C4-2B (cell line): ENCODE results near the gene MMP17.

Experiments used
- H3K27ac ChIP-seq: fragments of 450-650 bp; 2 replicates; pipeline ENCODE4 v1.5.1; 2017
- CTCF ChIP-seq: fragments of 450-650 bp; conservative IDR thresholded peaks from 2 replicates; pipeline ENCODE4 v1.5.1; 2017; ENCODE audit warnings: mild to moderate bottlenecking
- ZFX ChIP-seq: fragments of 450-650 bp; IDR thresholded peaks from 2 replicates; pipeline ENCODE4 v1.6.1; 2017

Gene MMP17

GRCh38 chr12:131865180-131865875, 37.1 kb downstream of the MMP17 start:
- TF ChIP-seq CTCF: no peak
- no peak for TF ChIP-seq ZFX
- no peak overlapping the region for H3K27ac ChIP-seq

DNA sequence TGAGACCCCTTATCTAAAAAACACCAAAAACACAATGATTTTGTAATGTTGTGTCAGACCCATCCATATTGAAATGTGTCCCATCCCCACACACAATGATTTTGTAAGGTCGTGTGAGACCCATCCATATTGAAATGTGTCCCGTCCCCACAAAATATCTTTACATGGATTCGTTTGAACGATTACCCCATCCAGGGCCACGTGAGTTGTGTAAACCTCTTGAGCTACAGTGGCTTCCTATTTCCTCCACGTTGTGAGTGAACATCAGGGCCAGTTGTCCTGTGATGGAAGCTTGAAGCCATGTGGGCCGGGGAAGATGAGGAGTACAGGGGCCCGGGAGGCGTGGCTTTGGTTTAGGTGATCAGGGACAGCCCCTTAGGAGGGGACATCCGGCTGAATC, 39.3 kb downstream of the MMP17 start:
- H3K27ac ChIP-seq: no peak overlapping the region
- TF ChIP-seq ZFX: no peak
- no peak for TF ChIP-seq CTCF

- no peak overlapping the region for H3K27ac ChIP-seq
- no peak for TF ChIP-seq ZFX
- no peak for TF ChIP-seq CTCF
These were observed 39.9 kb downstream of the MMP17 start for GRCh38 chr12:131867891-131868675.

GRCh38 chr12:131869871-131870418, 41.8 kb downstream of the MMP17 start:
- TF ChIP-seq ZFX: no peak
- TF ChIP-seq CTCF: no peak
- no peak overlapping the region for H3K27ac ChIP-seq

DNA sequence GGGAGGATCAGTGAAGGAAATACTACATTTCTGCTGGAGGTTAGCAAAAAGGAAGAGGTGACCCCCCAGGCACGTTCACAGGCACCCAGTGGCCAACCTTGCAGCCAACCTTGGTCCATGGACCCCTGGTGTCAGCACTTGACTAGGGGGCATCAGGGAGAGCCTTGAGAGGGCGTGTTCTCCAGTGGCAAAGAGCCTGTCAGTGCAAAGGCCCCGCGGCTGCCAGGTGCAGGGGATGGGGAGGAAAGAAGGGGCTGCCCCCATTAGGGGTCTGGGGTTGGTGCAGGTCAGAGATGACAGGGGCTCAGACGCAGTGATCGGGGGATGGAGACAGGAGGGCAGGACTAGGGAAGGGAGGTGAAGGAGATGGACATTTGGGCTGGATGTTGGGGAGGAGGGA, 43.5 kb downstream of the MMP17 start:
- no peak for TF ChIP-seq CTCF
- TF ChIP-seq ZFX: no peak
- peak overlapping the region; percentile 52 for H3K27ac ChIP-seq

DNA sequence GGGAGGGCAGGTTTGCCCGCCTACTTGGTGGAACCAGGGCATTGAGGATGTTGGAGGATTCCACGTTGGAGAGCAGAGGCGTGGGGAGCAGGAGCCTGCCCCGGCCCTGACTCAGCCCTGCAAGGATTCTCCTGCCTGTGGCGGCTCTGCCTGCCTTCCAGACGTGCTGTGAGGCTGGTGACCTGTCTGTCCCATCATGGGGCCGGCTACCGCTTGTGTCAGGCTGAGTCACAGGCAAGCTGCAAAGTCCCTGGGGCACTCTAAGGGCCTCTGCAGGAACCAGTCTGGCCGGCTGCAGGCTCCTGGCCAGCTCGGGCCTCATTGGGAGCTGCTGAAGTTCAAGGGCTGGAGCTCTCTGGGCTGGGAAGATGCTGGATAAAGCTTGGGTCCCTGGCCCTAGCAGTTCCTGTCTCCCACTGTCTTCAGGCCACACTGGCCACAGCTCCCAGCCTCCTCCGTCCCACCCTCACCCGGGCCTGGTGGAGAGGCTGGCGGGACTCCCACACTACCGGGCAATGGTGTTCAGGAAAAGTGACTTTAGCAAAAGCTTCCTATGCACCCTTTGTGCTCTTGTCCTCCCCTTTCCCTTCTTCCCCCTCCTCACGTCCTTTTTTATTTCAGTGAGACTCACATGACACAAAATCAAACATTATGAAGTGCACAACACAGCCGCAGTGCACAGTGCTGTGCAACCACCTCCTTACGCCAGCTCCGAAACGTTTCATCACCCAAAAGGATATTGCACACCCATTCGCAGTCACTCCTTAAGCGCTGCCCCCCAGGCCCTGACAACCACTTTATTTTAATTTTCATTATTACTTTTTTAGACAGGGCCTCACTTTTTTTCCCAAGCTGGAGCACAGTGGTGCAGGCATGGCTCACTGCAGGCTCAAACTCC, 44.2 kb downstream of the MMP17 start:
- TF ChIP-seq CTCF: no peak
- TF ChIP-seq ZFX: no peak
- H3K27ac ChIP-seq: peak overlapping the region; percentile 52
